H1 (cell line): ENCODE data around the gene RAB40C.
A peak's percentile ranks its signal among the peaks of the same experiment; 100 is the strongest.

Source experiments
- HDAC6 ChIP-seq: IDR thresholded peaks from one replicate; pipeline ENCODE4 v1.7.1; 2012; ENCODE audit warnings: low read depth, mild to moderate bottlenecking, inconsistent platforms, low read length, moderate library complexity
- POLR2A ChIP-seq, 2 experiments: IDR thresholded peaks; 1 replicate in 1 of 2; 2 replicates in 1 of 2; pipeline ENCODE4 v1.6.1; 2011; ENCODE audit warnings: low read depth in 2 of 2, low read length in 2 of 2, mild to moderate bottlenecking in 2 of 2; ENCODE audit errors: control extremely low read depth in 1 of 2
- POLR2AphosphoS5 ChIP-seq: IDR thresholded peaks from 2 replicates; pipeline ENCODE4 v1.6.1; 2011; ENCODE audit warnings: low read depth, low read length
- RAD21 ChIP-seq, 2 experiments: IDR thresholded peaks in 1 of 2; conservative IDR thresholded peaks in 1 of 2; 2 replicates each; pipeline ENCODE4 v1.6.1; 2011; ENCODE audit warnings: low read depth in 2 of 2, low read length in 2 of 2, improper control_type of control experiment in 1 of 2, inconsistent platforms in 1 of 2, mild to moderate bottlenecking in 1 of 2, moderate library complexity in 1 of 2
- RXRA ChIP-seq: IDR thresholded peaks from 2 replicates; pipeline ENCODE4 v1.6.1; 2011; ENCODE audit warnings: low read depth, mild to moderate bottlenecking, low read length, moderate library complexity; ENCODE audit not compliant: insufficient read depth
- TAF7 ChIP-seq: optimal IDR thresholded peaks from 2 replicates; pipeline ENCODE3; 2011; ENCODE audit warnings: low read depth, mild to moderate bottlenecking, inconsistent platforms, low read length, moderate library complexity, borderline replicate concordance
- TCF12 ChIP-seq: IDR thresholded peaks from 2 replicates; pipeline ENCODE4 v1.6.1; 2011; ENCODE audit warnings: low read depth, mild to moderate bottlenecking, low read length
- TF ChIP-seq, protein P1 (sequence below), 3 experiments: IDR thresholded peaks; 1 replicate in 2 of 3; 2 replicates in 1 of 3; pipeline versions ENCODE4 v1.5.1 to v1.6.1; 2011; ENCODE audit warnings: low read length in 3 of 3, mild to moderate bottlenecking in 3 of 3, inconsistent platforms in 2 of 3, low read depth in 1 of 3, moderate library complexity in 1 of 3; ENCODE audit not compliant: insufficient read depth in 1 of 3; ENCODE audit errors: control extremely low read depth in 1 of 3
- TF ChIP-seq, protein P2 (sequence below): IDR thresholded peaks from 2 replicates; pipeline ENCODE4 v1.6.1; 2012; ENCODE audit warnings: inconsistent platforms

DNA sequence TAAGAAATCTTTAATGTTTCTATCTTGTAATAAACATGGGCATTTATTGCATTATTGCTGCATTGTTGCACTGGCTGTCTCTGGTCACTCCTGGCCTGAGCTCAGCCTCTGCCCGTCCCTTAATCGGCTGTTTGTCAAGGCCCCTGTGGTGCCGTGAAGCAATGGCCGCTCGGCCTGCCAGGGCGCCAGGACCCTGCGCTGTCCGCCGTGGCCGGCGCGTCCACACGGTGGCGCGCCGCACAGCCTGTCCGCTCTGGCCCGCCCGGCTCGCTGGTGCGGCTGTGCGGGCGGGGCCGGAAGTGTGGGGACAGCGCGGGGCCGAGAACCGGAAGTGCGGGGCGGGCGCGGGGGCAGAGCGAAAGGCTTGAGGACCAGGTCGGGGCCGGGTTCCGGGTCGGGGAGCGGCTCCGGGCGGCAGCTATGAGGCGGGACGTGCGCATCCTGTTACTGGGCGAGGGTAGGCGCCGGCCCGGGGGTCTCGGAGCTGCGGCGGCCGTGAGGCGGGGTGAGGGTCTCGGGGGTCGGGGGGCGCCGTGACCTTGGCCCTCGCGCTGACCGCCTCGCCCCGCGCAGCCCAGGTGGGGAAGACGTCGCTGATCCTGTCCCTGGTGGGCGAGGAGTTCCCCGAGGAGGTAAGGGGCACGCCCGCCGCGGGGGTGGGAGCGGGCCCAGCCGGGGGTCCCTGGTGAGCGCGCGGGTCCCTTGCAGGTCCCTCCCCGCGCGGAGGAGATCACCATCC, 78.1 kb downstream of the RAB40C start, which contains the start of gene RHOT2:
- TF ChIP-seq TAF7 (peak; percentile 80), RXRA (no peak), POLR2A (IDR thresholded peaks at IDR 0.05; ENCODE audit: control extremely low read depth in 1 of 2, low read depth in 2 of 2, low read length in 2 of 2) (no peak; a peak in 1 of 3 replicates), POLR2AphosphoS5 (no peak; the same call in 1 of the 2 replicates), TCF12 (0 out of 2 replicates have a peak, but pooled peaks have one; percentile 26), RAD21 (IDR thresholded peaks at IDR 0.05 in 1 of 2, conservative IDR thresholded peaks at IDR 0.05 in 1 of 2; ENCODE audit: low read depth in 2 of 2, low read length in 2 of 2) (peak; percentile 34 to 65; a peak in 3 of 4 replicates), HDAC6 (no peak)
- TF ChIP-seq, protein P1, sequence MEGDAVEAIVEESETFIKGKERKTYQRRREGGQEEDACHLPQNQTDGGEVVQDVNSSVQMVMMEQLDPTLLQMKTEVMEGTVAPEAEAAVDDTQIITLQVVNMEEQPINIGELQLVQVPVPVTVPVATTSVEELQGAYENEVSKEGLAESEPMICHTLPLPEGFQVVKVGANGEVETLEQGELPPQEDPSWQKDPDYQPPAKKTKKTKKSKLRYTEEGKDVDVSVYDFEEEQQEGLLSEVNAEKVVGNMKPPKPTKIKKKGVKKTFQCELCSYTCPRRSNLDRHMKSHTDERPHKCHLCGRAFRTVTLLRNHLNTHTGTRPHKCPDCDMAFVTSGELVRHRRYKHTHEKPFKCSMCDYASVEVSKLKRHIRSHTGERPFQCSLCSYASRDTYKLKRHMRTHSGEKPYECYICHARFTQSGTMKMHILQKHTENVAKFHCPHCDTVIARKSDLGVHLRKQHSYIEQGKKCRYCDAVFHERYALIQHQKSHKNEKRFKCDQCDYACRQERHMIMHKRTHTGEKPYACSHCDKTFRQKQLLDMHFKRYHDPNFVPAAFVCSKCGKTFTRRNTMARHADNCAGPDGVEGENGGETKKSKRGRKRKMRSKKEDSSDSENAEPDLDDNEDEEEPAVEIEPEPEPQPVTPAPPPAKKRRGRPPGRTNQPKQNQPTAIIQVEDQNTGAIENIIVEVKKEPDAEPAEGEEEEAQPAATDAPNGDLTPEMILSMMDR (IDR thresholded peaks at IDR 0.05; ENCODE audit: control extremely low read depth in 1 of 3, insufficient read depth in 1 of 3, low read depth in 1 of 3, low read length in 3 of 3), result peak in 2 of 3 experiments; percentile 85 to 99; a peak in 3 of 4 replicates
- TF ChIP-seq, protein P2, sequence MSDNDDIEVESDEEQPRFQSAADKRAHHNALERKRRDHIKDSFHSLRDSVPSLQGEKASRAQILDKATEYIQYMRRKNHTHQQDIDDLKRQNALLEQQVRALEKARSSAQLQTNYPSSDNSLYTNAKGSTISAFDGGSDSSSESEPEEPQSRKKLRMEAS, result peak; percentile 62
